Measurements from ENCODE around the gene UBAP2. TPM values are rescaled to one million over a fixed set of nuclear protein-coding genes. Genes with fewer than 3 reads are reported as not detected.

Gene UBAP2
- polyA plus RNA-seq: 12.7 TPM

GRCh38 chr9:34048727-34049629, at the start of gene UBAP2:
Gene UBAP2 (minus strand): TSS chr9:34048887. CDS start chr9:34017148, 31,739 bp downstream.
- Mint-ChIP-seq H3K27ac (peak within 1 kb of the TSS; percentile 96 to 99 (median 99)), H3K4me3 (peak within 1 kb of the TSS; percentile 94 to 100 (median 98)), H3K9me3 (no peaks in the 10 kb centered on the region), H3K4me1 (peaks cover 19 to 26% (median 24%) of the 10 kb centered on the region in 3 donors), H3K27me3 (no peaks in the 10 kb centered on the region), H3K36me3 (peaks cover 2% of the 10 kb centered on the region)

DNA sequence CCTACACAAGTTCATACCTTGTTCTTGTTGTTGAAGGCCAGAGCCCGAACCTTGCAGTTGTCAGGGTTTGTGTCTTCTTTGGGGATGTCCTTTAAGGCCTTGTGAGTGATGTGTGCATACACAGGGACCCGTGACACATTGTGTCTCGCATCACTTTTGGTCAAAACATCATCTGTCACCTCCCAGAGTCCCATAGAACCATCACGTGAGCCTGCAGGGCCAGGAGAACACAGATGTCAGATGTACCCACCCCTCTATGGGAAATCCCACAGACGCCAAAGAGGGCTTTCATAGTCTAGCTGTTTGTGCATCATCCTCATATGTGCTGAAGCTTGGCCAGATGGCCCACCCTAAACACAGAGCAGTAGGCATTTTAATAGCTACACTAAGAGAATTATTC, 49.6 kb upstream of the UBAP2 start:
- H3K27me3 Mint-ChIP-seq: peaks cover 39% of the 10 kb centered on the region
- H3K27ac Mint-ChIP-seq: no peak overlapping the region
- H3K36me3 Mint-ChIP-seq: no peaks in the 10 kb centered on the region
- peaks cover 11 to 12% (median 11%) of the 10 kb centered on the region in 3 donors for H3K4me1 Mint-ChIP-seq
- no peaks in the 10 kb centered on the region for H3K9me3 Mint-ChIP-seq
- H3K4me3 Mint-ChIP-seq: no peak overlapping the region

DNA sequence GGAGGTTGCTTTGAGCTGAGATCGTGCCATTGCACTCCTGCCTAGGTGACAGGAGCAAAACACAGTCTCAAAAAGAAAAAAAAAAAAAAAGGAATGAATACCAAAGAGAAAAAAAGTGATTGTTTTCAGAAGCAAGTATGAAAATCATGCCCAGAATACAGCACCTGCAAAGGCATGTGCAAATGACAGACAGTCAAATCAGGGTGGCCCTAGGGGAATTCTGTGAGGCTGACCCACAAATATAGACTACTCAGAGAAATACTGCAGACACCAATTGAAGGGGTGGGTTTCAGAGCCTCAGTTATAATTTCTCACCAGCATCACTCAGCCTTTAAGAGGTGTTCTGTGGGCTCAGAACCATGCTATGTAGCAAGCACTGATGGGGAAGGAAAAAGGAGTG, 49.2 kb upstream of the UBAP2 start:
- Mint-ChIP-seq H3K36me3 (no peaks in the 10 kb centered on the region), H3K27me3 (peaks cover 41% of the 10 kb centered on the region), H3K9me3 (no peaks in the 10 kb centered on the region), H3K4me1 (peaks cover 11 to 13% (median 12%) of the 10 kb centered on the region in 3 donors), H3K27ac (no peak overlapping the region), H3K4me3 (peak overlapping the region in 1 of 4 donors; percentile 67)

DNA sequence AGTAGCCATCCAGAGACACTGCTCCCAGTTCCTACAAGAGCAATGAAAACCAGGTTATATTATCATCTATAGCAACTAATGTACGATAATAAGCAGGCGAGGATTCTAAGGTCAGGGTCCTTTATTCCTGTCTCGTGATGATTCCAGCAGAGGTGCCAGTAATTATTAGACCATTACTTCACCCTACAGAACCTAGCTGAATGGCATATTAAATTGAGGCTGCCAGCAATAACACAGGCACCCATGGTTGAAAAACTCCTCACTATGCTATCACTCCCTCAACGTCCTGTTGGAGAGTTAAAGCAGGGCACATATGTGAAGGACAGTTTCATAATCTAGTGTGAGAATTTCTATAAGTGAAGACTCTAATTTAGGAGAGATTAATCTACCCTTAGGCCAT, 48.1 kb upstream of the UBAP2 start:
- H3K4me1 Mint-ChIP-seq: peaks cover 11 to 13% (median 12%) of the 10 kb centered on the region in 3 donors
- H3K27me3 Mint-ChIP-seq: peaks cover 39% of the 10 kb centered on the region
- H3K9me3 Mint-ChIP-seq: no peaks in the 10 kb centered on the region
- no peak overlapping the region for H3K4me3 Mint-ChIP-seq
- H3K36me3 Mint-ChIP-seq: no peaks in the 10 kb centered on the region
- no peak overlapping the region for H3K27ac Mint-ChIP-seq

DNA sequence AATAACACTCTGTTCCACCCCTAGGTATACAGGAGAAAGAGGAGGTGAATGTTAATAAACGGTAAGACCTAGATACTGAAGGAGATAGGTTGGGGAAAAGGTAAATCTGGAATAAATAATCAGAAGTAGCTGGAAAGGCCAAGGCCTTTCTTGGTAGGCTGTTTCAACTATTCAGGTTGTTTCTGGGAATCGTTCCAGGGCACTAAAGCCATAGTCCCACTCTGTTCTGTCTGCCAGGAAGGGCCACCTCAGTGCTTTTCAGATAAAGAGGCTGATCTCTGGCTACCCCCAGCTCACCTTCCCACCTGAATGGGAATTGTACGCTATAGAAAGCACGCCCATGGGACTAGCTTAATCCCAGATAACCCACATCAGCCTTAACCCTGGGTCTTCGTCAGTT, 44.9 kb upstream of the UBAP2 start:
- H3K27ac Mint-ChIP-seq: no peak overlapping the region
- no peaks in the 10 kb centered on the region for H3K36me3 Mint-ChIP-seq
- H3K4me3 Mint-ChIP-seq: no peak overlapping the region
- H3K27me3 Mint-ChIP-seq: peaks cover 33% of the 10 kb centered on the region
- no peaks in the 10 kb centered on the region for H3K9me3 Mint-ChIP-seq
- peaks cover 11 to 13% (median 11%) of the 10 kb centered on the region in 3 donors for H3K4me1 Mint-ChIP-seq

DNA sequence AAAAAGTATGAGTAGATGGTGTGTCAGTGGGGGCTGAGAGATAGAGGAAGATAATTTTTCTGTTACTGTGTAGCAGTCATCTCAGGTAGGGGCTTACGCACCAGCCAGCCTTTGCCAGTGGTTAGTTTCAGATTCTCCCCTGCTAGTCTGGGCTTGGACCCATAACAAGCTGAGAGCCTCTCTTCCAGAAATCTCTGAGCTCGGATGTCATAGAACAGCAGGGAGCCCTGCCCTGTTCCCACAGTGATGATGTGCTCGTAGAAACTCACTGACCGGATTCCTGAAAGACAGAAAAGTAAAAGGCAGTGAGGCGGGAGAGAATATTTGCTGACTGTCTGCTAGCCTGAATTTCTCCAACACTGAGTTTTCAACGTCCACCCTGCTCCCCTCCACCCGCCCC, 40.6 kb upstream of the UBAP2 start:
- no peak overlapping the region for H3K4me3 Mint-ChIP-seq
- peaks cover 0 to 2% (median 2%) of the 10 kb centered on the region in 3 donors for H3K4me1 Mint-ChIP-seq
- H3K27ac Mint-ChIP-seq: peak overlapping the region in 1 of 3 donors; percentile 73
- H3K27me3 Mint-ChIP-seq: peaks cover 12% of the 10 kb centered on the region
- no peaks in the 10 kb centered on the region for H3K36me3 Mint-ChIP-seq
- no peaks in the 10 kb centered on the region for H3K9me3 Mint-ChIP-seq

DNA sequence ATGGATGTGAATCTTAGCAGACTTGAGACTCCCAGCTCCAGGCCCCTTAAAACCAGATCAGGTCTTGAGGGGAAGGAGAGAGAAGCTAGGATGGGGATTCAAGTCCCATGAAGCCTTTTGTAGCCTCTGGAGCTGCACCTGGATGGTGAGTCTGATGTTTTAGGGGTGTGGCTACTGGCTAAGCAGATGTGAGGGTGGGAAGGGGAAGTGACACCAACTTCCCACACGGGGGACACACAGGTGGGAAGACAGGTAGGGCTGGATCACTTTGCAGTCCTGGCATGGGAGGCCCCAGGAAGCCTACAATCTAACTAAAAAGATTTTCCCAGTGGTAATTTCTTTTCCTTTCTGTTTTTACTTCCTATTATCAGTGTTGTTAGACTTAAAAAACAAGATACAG, 38.7 kb upstream of the UBAP2 start:
- Mint-ChIP-seq H3K9me3 (no peaks in the 10 kb centered on the region), H3K27ac (no peak overlapping the region), H3K4me1 (peaks cover 0 to 1% (median 0%) of the 10 kb centered on the region in 3 donors), H3K36me3 (no peaks in the 10 kb centered on the region), H3K4me3 (no peak overlapping the region), H3K27me3 (peaks cover 6% of the 10 kb centered on the region)

GRCh38 chr9:34086864-34087263, 38.2 kb upstream of the UBAP2 start:
- peaks cover 3% of the 10 kb centered on the region for H3K27me3 Mint-ChIP-seq
- H3K36me3 Mint-ChIP-seq: no peaks in the 10 kb centered on the region
- H3K4me1 Mint-ChIP-seq: peaks cover 0 to 1% (median 0%) of the 10 kb centered on the region in 3 donors
- no peak overlapping the region for H3K27ac Mint-ChIP-seq
- H3K9me3 Mint-ChIP-seq: no peaks in the 10 kb centered on the region
- no peak overlapping the region for H3K4me3 Mint-ChIP-seq

GRCh38 chr9:34085581-34086500, 37.2 kb upstream of the UBAP2 start:
- peaks cover 0 to 1% (median 0%) of the 10 kb centered on the region in 3 donors for H3K4me1 Mint-ChIP-seq
- no peaks in the 10 kb centered on the region for H3K36me3 Mint-ChIP-seq
- peaks cover 3% of the 10 kb centered on the region for H3K27me3 Mint-ChIP-seq
- no peaks in the 10 kb centered on the region for H3K9me3 Mint-ChIP-seq
- H3K4me3 Mint-ChIP-seq: no peak overlapping the region
- H3K27ac Mint-ChIP-seq: no peak overlapping the region

DNA sequence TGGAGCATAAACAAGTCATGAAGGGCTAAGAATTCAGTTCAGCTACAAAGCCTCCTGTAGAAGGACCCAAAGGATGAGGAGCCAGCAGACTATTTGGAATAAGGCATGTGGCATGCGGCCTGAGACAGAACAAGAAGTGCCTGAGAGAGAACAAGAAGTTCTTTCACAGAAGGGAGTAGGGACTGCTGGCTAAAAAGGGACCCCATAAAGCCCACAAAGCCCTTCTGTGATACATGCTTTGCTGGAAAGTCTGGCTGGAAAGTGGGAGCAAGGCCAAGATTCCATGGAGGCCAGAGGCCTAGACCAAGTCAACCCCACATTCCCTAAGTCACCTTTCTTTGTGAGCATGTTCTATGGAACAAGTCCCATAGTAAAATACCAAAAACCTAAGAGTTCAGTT, 35.9 kb upstream of the UBAP2 start:
- H3K9me3 Mint-ChIP-seq: no peaks in the 10 kb centered on the region
- peaks cover 3% of the 10 kb centered on the region for H3K27me3 Mint-ChIP-seq
- H3K27ac Mint-ChIP-seq: no peak overlapping the region
- H3K4me1 Mint-ChIP-seq: peaks cover 0 to 1% (median 0%) of the 10 kb centered on the region in 3 donors
- no peaks in the 10 kb centered on the region for H3K36me3 Mint-ChIP-seq
- no peak overlapping the region for H3K4me3 Mint-ChIP-seq

GRCh38 chr9:34079181-34079580, 30.5 kb upstream of the UBAP2 start:
- Mint-ChIP-seq H3K27me3 (peaks cover 7% of the 10 kb centered on the region), H3K9me3 (no peaks in the 10 kb centered on the region), H3K36me3 (no peaks in the 10 kb centered on the region), H3K4me1 (peaks cover 0 to 2% (median 0%) of the 10 kb centered on the region in 3 donors), H3K27ac (no peak overlapping the region), H3K4me3 (no peak overlapping the region)

DNA sequence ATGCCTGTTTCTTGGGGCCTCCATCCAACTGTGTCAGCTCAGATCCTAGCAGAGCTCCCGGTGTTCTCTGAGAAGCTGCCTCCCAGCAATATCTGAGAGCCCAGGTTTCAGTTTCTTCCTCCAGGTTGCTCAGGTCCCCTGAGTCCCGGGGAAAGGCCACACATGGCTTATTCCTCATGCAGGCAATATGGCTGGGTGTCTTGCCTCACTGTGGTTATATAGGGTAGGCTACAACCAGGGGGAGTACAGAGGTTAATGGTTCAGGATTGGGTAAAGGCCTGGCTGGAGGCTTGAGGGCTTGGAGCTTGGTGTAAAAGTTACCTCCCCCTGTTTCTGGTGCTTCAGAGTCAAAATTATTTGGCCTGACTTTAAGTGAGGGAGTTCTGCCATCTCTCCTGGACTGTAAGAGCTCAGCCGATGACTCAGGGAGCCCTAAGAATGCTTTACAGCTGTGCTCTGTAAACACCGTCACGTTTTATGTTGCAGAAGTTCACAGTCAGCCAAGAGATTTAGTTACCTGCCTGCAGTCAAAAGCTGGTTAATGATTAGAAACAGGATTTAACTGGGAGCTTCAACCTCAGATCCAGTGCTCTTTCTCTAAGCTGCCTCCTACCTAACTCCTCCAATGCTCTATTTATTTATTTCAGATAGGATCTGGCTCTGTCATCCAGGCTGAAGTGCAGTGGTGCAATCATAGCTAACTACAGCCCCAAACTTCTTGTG, 24.3 kb upstream of the UBAP2 start:
- Mint-ChIP-seq H3K27ac (no peak overlapping the region), H3K36me3 (no peaks in the 10 kb centered on the region), H3K27me3 (no peaks in the 10 kb centered on the region), H3K4me1 (peaks cover 0 to 3% (median 0%) of the 10 kb centered on the region in 3 donors), H3K9me3 (no peaks in the 10 kb centered on the region), H3K4me3 (no peak overlapping the region)

- no peaks in the 10 kb centered on the region for H3K36me3 Mint-ChIP-seq
- no peak overlapping the region for H3K4me3 Mint-ChIP-seq
- H3K27me3 Mint-ChIP-seq: no peaks in the 10 kb centered on the region
- no peak overlapping the region for H3K27ac Mint-ChIP-seq
- H3K4me1 Mint-ChIP-seq: peaks cover 0 to 3% (median 0%) of the 10 kb centered on the region in 3 donors
- no peaks in the 10 kb centered on the region for H3K9me3 Mint-ChIP-seq
Observed at GRCh38 chr9:34072410-34072809, 23.7 kb upstream of the UBAP2 start.

GRCh38 chr9:34070606-34071324, 22.1 kb upstream of the UBAP2 start:
- Mint-ChIP-seq H3K4me1 (peaks cover 0 to 3% (median 0%) of the 10 kb centered on the region in 3 donors), H3K36me3 (no peaks in the 10 kb centered on the region), H3K27ac (no peak overlapping the region), H3K9me3 (no peaks in the 10 kb centered on the region), H3K4me3 (no peak overlapping the region), H3K27me3 (peaks cover 2% of the 10 kb centered on the region)
